Bronchial epithelial cell (primary cell): ENCODE results near the gene PRR14L. TPM values are rescaled to one million over a fixed set of nuclear protein-coding genes. Genes with fewer than 3 reads are reported as not detected.
"Not testable (repeated sequence)": the region's sequence is repeated elsewhere in the genome, so short reads cannot be mapped to it uniquely, and the experiment has no call there.

Source experiments
- DNase-seq: peaks from one replicate; pipeline ENCODE4 v3.0.0-alpha.2; 2010; ENCODE audit warnings: low read depth
- FAIRE-seq: peaks from 2 replicates; lab custom pipeline; 2011; peaks lifted over from hg19 to GRCh38; lab: Jason Lieb, UNC
- H3K27me3 ChIP-seq: 2 replicates; pipeline ENCODE4 v1.5.1; 2011; ENCODE audit warnings: low read length; ENCODE audit not compliant: control insufficient read depth, insufficient read depth
- H3K36me3 ChIP-seq: 2 replicates; pipeline ENCODE4 v1.5.1; 2011; ENCODE audit warnings: low read length; ENCODE audit not compliant: control insufficient read depth, insufficient read depth
- H3K4me3 ChIP-seq: 2 replicates; pipeline ENCODE4 v1.5.1; 2011; ENCODE audit warnings: mild to moderate bottlenecking, low read depth, low read length, control low read depth
- CTCF ChIP-seq: IDR thresholded peaks from 2 replicates; pipeline ENCODE4 v1.5.1; 2011; ENCODE audit warnings: mild to moderate bottlenecking, moderate library complexity, low read length, control low read depth, inconsistent platforms; ENCODE audit not compliant: insufficient read depth, severe bottlenecking
- total RNA-seq: library from RNA; depleted of rRNA; stranded (reverse); fragments of >200 nt; gene quantifications from 2 replicates; pipeline ENCODE4 v1.2.1, GENCODE V29; 2014

The PRR14L gene
- total RNA-seq, 1 donor from 2014 or later = 17.4 TPM

GRCh38 chr22:31743871-31744270, 6.1 kb downstream of the PRR14L start:
- peaks cover 6% of the 10 kb centered on the region for H3K36me3 ChIP-seq
- no peaks in the 10 kb centered on the region for H3K27me3 ChIP-seq
- DNase-seq (no peak), FAIRE-seq (no peak)
- no peak overlapping the region for H3K4me3 ChIP-seq
- no peak for TF ChIP-seq CTCF

- FAIRE-seq (no peak), DNase-seq (no peak)
- Histone ChIP-seq H3K27me3 (no peaks in the 10 kb centered on the region), H3K4me3 (no peak overlapping the region), H3K36me3 (peaks cover 12% of the 10 kb centered on the region)
- no peak for TF ChIP-seq CTCF
Observed at GRCh38 chr22:31742682-31743081, 7.2 kb downstream of the PRR14L start.

GRCh38 chr22:31742115-31742514, 7.8 kb downstream of the PRR14L start:
- Histone ChIP-seq H3K4me3 (no peak overlapping the region), H3K36me3 (peaks cover 9% of the 10 kb centered on the region), H3K27me3 (no peaks in the 10 kb centered on the region)
- no peak for FAIRE-seq
- no peak for TF ChIP-seq CTCF
- DNase-seq = no peak

- H3K4me3 ChIP-seq, FAIRE-seq, H3K27me3 ChIP-seq, DNase-seq, H3K36me3 ChIP-seq: not testable (repeated sequence)
Observed at GRCh38 chr22:31740314-31740713, 9.6 kb downstream of the PRR14L start.

- no peak for FAIRE-seq
Observed at GRCh38 chr22:31739795-31740201, 10.1 kb downstream of the PRR14L start.

GRCh38 chr22:31738566-31738965, 11.4 kb downstream of the PRR14L start:
- Histone ChIP-seq H3K4me3 (no peak overlapping the region), H3K27me3 (no peaks in the 10 kb centered on the region), H3K36me3 (peaks cover 7% of the 10 kb centered on the region)
- FAIRE-seq (no peak), DNase-seq (no peak)
- no peak for TF ChIP-seq CTCF

More at GRCh38 chr22:31739795-31740201, 10.1 kb downstream of the PRR14L start:
- Histone ChIP-seq H3K4me3 (no peak overlapping the region), H3K36me3 (peaks cover 7% of the 10 kb centered on the region), H3K27me3 (no peaks in the 10 kb centered on the region)
- TF ChIP-seq CTCF = no peak
- no peak for DNase-seq
